ENCODE results near the gene ACOT7.
A peak's percentile ranks its signal among the peaks of the same experiment; 100 is the strongest.

ACOT7 gene

GRCh38 chr1:6292102-6292501 is 101.5 kb downstream of the ACOT7 start:
- no peak for ATAC-seq
- Mint-ChIP-seq H3K4me3 (no peak overlapping the region), H3K36me3 (peaks cover 16% of the 10 kb centered on the region), H3K9me3 (no peaks in the 10 kb centered on the region), H3K27ac (peak overlapping the region; percentile 82), H3K4me1 (peaks cover 21% of the 10 kb centered on the region), H3K27me3 (no peaks in the 10 kb centered on the region)

GRCh38 chr1:6288665-6289064 is 104.9 kb downstream of the ACOT7 start:
- ATAC-seq, result no peak
- Mint-ChIP-seq H3K4me1 (peaks cover 21% of the 10 kb centered on the region), H3K4me3 (no peak overlapping the region), H3K27me3 (no peaks in the 10 kb centered on the region), H3K27ac (no peak overlapping the region), H3K36me3 (peaks cover 8% of the 10 kb centered on the region), H3K9me3 (no peaks in the 10 kb centered on the region)

- H3K36me3 Mint-ChIP-seq, result peaks cover 1% of the 10 kb centered on the region
- no peak overlapping the region for H3K27ac Mint-ChIP-seq
- H3K27me3 Mint-ChIP-seq, result no peaks in the 10 kb centered on the region
- peaks cover 21% of the 10 kb centered on the region for H3K4me1 Mint-ChIP-seq
- no peaks in the 10 kb centered on the region for H3K9me3 Mint-ChIP-seq
- ATAC-seq, result no peak
- no peak overlapping the region for H3K4me3 Mint-ChIP-seq
Measured at GRCh38 chr1:6288026-6288425, 105.5 kb downstream of the ACOT7 start.

- Mint-ChIP-seq H3K4me1 (peaks cover 21% of the 10 kb centered on the region), H3K4me3 (no peak overlapping the region), H3K36me3 (no peaks in the 10 kb centered on the region), H3K27ac (no peak overlapping the region), H3K9me3 (no peaks in the 10 kb centered on the region), H3K27me3 (no peaks in the 10 kb centered on the region)
- no peak for ATAC-seq
Measured at GRCh38 chr1:6287431-6287886, 106.1 kb downstream of the ACOT7 start.

- no peaks in the 10 kb centered on the region for H3K9me3 Mint-ChIP-seq
- no peak for ATAC-seq
- no peaks in the 10 kb centered on the region for H3K36me3 Mint-ChIP-seq
- H3K27ac Mint-ChIP-seq, result no peak overlapping the region
- H3K27me3 Mint-ChIP-seq, result no peaks in the 10 kb centered on the region
- peaks cover 21% of the 10 kb centered on the region for H3K4me1 Mint-ChIP-seq
- no peak overlapping the region for H3K4me3 Mint-ChIP-seq
Measured at GRCh38 chr1:6287029-6287428, 106.5 kb downstream of the ACOT7 start.

- peaks cover 19% of the 10 kb centered on the region for H3K4me1 Mint-ChIP-seq
- no peak for ATAC-seq
- no peak overlapping the region for H3K27ac Mint-ChIP-seq
- H3K27me3 Mint-ChIP-seq, result no peaks in the 10 kb centered on the region
- no peaks in the 10 kb centered on the region for H3K9me3 Mint-ChIP-seq
- no peak overlapping the region for H3K4me3 Mint-ChIP-seq
- no peaks in the 10 kb centered on the region for H3K36me3 Mint-ChIP-seq
Measured at GRCh38 chr1:6286266-6286665, 107.3 kb downstream of the ACOT7 start.

- H3K9me3 Mint-ChIP-seq, result no peaks in the 10 kb centered on the region
- H3K27me3 Mint-ChIP-seq, result no peaks in the 10 kb centered on the region
- H3K27ac Mint-ChIP-seq, result no peak overlapping the region
- ATAC-seq, result no peak
- H3K36me3 Mint-ChIP-seq, result no peaks in the 10 kb centered on the region
- H3K4me1 Mint-ChIP-seq, result peaks cover 10% of the 10 kb centered on the region
- no peak overlapping the region for H3K4me3 Mint-ChIP-seq
Measured at GRCh38 chr1:6285336-6285735, 108.2 kb downstream of the ACOT7 start.

GRCh38 chr1:6282577-6283270 is 110.8 kb downstream of the ACOT7 start:
- no peaks in the 10 kb centered on the region for H3K27me3 Mint-ChIP-seq
- peaks cover 5% of the 10 kb centered on the region for H3K36me3 Mint-ChIP-seq
- H3K27ac Mint-ChIP-seq, result no peak overlapping the region
- no peak overlapping the region for H3K4me3 Mint-ChIP-seq
- H3K4me1 Mint-ChIP-seq, result no peaks in the 10 kb centered on the region
- H3K9me3 Mint-ChIP-seq, result no peaks in the 10 kb centered on the region
- ATAC-seq, result no peak

- ATAC-seq, result no peak
- H3K27ac Mint-ChIP-seq, result no peak overlapping the region
- peaks cover 5% of the 10 kb centered on the region for H3K36me3 Mint-ChIP-seq
- no peaks in the 10 kb centered on the region for H3K27me3 Mint-ChIP-seq
- H3K4me3 Mint-ChIP-seq, result no peak overlapping the region
- H3K9me3 Mint-ChIP-seq, result no peaks in the 10 kb centered on the region
- no peaks in the 10 kb centered on the region for H3K4me1 Mint-ChIP-seq
Measured at GRCh38 chr1:6281511-6282402, 111.8 kb downstream of the ACOT7 start.

- H3K36me3 Mint-ChIP-seq, result peaks cover 5% of the 10 kb centered on the region
- no peak for ATAC-seq
- no peaks in the 10 kb centered on the region for H3K27me3 Mint-ChIP-seq
- H3K4me1 Mint-ChIP-seq, result no peaks in the 10 kb centered on the region
- H3K27ac Mint-ChIP-seq, result no peak overlapping the region
- no peaks in the 10 kb centered on the region for H3K9me3 Mint-ChIP-seq
- no peak overlapping the region for H3K4me3 Mint-ChIP-seq
Measured at GRCh38 chr1:6280761-6281451, 112.7 kb downstream of the ACOT7 start.

GRCh38 chr1:6279613-6280383 is 113.8 kb downstream of the ACOT7 start:
- Mint-ChIP-seq H3K4me3 (no peak overlapping the region), H3K36me3 (peaks cover 5% of the 10 kb centered on the region), H3K27ac (no peak overlapping the region), H3K9me3 (no peaks in the 10 kb centered on the region), H3K4me1 (no peaks in the 10 kb centered on the region), H3K27me3 (no peaks in the 10 kb centered on the region)
- ATAC-seq, result no peak

- Mint-ChIP-seq H3K27ac (no peak overlapping the region), H3K27me3 (no peaks in the 10 kb centered on the region), H3K4me1 (no peaks in the 10 kb centered on the region), H3K36me3 (peaks cover 5% of the 10 kb centered on the region), H3K4me3 (no peak overlapping the region), H3K9me3 (no peaks in the 10 kb centered on the region)
- ATAC-seq, result no peak
Measured at GRCh38 chr1:6279066-6279465, 114.5 kb downstream of the ACOT7 start.

- ATAC-seq, result no peak
- Mint-ChIP-seq H3K9me3 (no peaks in the 10 kb centered on the region), H3K4me3 (no peak overlapping the region), H3K27ac (no peak overlapping the region), H3K36me3 (peaks cover 5% of the 10 kb centered on the region), H3K4me1 (no peaks in the 10 kb centered on the region), H3K27me3 (no peaks in the 10 kb centered on the region)
Measured at GRCh38 chr1:6278263-6278662, 115.3 kb downstream of the ACOT7 start.

GRCh38 chr1:6276811-6277555 is 116.6 kb downstream of the ACOT7 start:
- H3K4me1 Mint-ChIP-seq, result no peaks in the 10 kb centered on the region
- no peaks in the 10 kb centered on the region for H3K9me3 Mint-ChIP-seq
- H3K27me3 Mint-ChIP-seq, result no peaks in the 10 kb centered on the region
- H3K4me3 Mint-ChIP-seq, result no peak overlapping the region
- H3K36me3 Mint-ChIP-seq, result peaks cover 5% of the 10 kb centered on the region
- no peak for ATAC-seq
- no peak overlapping the region for H3K27ac Mint-ChIP-seq

Data from stimulated activated memory B cell treated with anti-CD40 and anti-IgM and Interleukin-4, amounts not matched to agents 10 μg/mL and 1 μg/mL and 100 μg/mL, for 72 hours (primary cell).